ENCODE data around the gene PTPRF. TPM values are rescaled to one million over a fixed set of nuclear protein-coding genes. Genes with fewer than 3 reads are reported as not detected.

PTPRF gene
- total and polyA plus RNA-seq, 8 donors, result 123 to 279 (median 195) TPM

GRCh38 chr1:43616383-43616782 lies 85.7 kb downstream of the PTPRF start:
- ATAC-seq, result no peak
- peak in 1 of 4 donors; percentile 42 for DNase-seq
- H3K36me3 ChIP-seq, result peaks cover 0 to 58% of the 10 kb centered on the region in 2 donors

GRCh38 chr1:43617011-43617410 lies 86.3 kb downstream of the PTPRF start:
- Histone ChIP-seq H3K36me3 (peaks cover 0 to 63% of the 10 kb centered on the region in 2 donors), H3K27me3 (no peaks in the 10 kb centered on the region), H3K4me3 (no peak overlapping the region), H3K4me1 (no peaks in the 10 kb centered on the region), H3K9me3 (no peaks in the 10 kb centered on the region), H3K27ac (no peak overlapping the region)
- intact Hi-C loops (cut with DNase I), result no loop called here
- no peak for TF ChIP-seq CTCF (IDR thresholded peaks at IDR 0.05)
- DNase-seq, result peak in 1 of 4 donors; percentile 34
- no peak for ATAC-seq

More at GRCh38 chr1:43616383-43616782, 85.7 kb downstream of the PTPRF start:
- no peak overlapping the region for H3K27ac ChIP-seq
- TF ChIP-seq CTCF (IDR thresholded peaks at IDR 0.05), result no peak
- no peaks in the 10 kb centered on the region for H3K27me3 ChIP-seq
- H3K9me3 ChIP-seq, result no peaks in the 10 kb centered on the region
- no peaks in the 10 kb centered on the region for H3K4me1 ChIP-seq
- intact Hi-C loops (cut with DNase I), result no loop called here
- no peak overlapping the region for H3K4me3 ChIP-seq

- intact Hi-C loops (cut with DNase I), result no loop called here
- no peak for TF ChIP-seq CTCF (IDR thresholded peaks at IDR 0.05)
- no peak overlapping the region for H3K27ac ChIP-seq
- ATAC-seq (no peak), DNase-seq (peak in 1 of 4 donors; percentile 36)
- no peaks in the 10 kb centered on the region for H3K9me3 ChIP-seq
- no peaks in the 10 kb centered on the region for H3K27me3 ChIP-seq
- H3K4me1 ChIP-seq, result no peaks in the 10 kb centered on the region
- no peak overlapping the region for H3K4me3 ChIP-seq
- H3K36me3 ChIP-seq, result peaks cover 0 to 66% of the 10 kb centered on the region in 2 donors
Observed at GRCh38 chr1:43617668-43618067, 87.0 kb downstream of the PTPRF start.

DNA sequence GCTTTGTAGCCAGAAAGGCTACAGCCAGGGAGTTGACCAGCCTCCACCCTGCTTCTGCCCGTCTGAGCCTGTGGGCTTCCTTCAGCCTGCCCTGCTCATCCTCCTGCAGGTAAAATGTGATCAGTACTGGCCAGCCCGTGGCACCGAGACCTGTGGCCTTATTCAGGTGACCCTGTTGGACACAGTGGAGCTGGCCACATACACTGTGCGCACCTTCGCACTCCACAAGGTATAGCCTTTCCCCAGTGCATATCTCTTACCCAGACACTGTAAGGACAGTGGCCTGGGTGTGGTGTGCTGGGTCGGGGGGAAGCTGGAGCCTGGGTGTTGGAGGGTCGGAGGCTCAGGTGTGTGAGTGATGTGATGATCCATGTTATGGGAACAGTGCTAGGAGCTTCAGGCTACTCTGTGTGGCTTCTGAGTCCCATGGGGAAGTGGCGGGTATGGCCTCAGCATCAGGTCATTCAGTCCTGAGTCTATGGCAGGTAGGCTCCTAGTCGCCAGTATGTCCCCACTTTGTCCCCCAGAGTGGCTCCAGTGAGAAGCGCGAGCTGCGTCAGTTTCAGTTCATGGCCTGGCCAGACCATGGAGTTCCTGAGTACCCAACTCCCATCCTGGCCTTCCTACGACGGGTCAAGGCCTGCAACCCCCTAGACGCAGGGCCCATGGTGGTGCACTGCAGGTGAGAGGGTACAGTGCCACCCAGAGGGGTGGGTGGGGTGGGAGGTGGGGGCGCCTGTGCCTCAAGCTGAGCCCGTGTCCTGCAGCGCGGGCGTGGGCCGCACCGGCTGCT lies 88.0 kb downstream of the PTPRF start:
- Histone ChIP-seq H3K27ac (no peak overlapping the region), H3K4me1 (no peaks in the 10 kb centered on the region), H3K36me3 (peaks cover 0 to 59% of the 10 kb centered on the region in 2 donors), H3K9me3 (no peaks in the 10 kb centered on the region), H3K4me3 (no peak overlapping the region), H3K27me3 (no peaks in the 10 kb centered on the region)
- intact Hi-C loops (cut with DNase I), result no loop called here
- ATAC-seq (no peak), DNase-seq (peak in 1 of 4 donors; percentile 57)
- TF ChIP-seq CTCF (IDR thresholded peaks at IDR 0.05), result no peak

- Histone ChIP-seq H3K4me3 (no peak overlapping the region), H3K4me1 (no peaks in the 10 kb centered on the region), H3K36me3 (peaks cover 0 to 53% of the 10 kb centered on the region in 2 donors), H3K27me3 (no peaks in the 10 kb centered on the region), H3K27ac (no peak overlapping the region), H3K9me3 (no peaks in the 10 kb centered on the region)
- TF ChIP-seq CTCF (IDR thresholded peaks at IDR 0.05), result no peak
- ATAC-seq (no peak), DNase-seq (peak in 1 of 4 donors; percentile 61)
- intact Hi-C loops (cut with DNase I), result no loop called here
Observed at GRCh38 chr1:43619314-43619790, 88.7 kb downstream of the PTPRF start.

Data from left lung (tissue), 10 donors.